ENCODE data around the gene FGF9.

The FGF9 gene

DNA sequence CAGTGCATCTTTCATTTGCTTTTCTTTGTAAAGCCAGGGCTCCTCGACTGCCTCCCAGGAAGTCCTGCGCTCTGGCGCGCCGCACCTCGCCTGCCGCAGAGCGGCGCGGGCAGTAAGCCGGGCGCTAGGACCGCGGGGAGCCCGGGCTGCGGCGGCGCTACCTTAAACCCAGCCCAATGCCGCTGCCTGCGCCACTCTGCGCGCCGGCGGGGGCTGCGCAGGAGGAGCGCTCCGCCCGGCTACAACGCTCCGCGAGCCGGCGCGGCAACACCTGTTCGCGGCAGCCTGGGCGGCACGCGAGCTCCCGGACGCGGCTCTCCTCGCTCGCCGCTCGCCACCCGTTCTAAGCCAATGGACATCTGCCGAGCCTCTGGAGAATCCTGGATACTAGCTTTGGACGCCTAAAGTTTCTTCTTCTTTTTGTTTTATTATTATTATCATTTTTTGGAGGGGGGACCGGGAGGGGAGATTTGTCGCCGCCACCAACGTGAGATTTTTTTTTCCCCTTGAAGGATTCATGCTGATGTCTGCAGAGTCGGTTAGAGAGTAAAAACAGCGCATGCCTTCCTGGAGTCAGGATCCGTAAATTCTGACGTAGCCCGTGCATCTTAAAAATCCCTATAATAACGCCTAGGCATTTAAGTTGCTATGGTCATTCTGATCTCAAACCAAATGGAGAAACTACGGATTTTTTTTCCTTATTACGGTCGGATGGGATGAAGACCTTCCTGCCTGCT is at the start of gene FGF9:
Gene FGF9, plus strand, starts transcription at position 191 of the 737 bp plus-strand sequence. CDS start 840 bp downstream, outside the sequence.
- no peak within 1 kb of the TSS; the same call in 1 of the 2 replicates for H3K27ac ChIP-seq
- no peak for TF ChIP-seq ZFX (IDR thresholded peaks at IDR 0.05; ENCODE audit: borderline replicate concordance)
- TF ChIP-seq, protein P1, sequence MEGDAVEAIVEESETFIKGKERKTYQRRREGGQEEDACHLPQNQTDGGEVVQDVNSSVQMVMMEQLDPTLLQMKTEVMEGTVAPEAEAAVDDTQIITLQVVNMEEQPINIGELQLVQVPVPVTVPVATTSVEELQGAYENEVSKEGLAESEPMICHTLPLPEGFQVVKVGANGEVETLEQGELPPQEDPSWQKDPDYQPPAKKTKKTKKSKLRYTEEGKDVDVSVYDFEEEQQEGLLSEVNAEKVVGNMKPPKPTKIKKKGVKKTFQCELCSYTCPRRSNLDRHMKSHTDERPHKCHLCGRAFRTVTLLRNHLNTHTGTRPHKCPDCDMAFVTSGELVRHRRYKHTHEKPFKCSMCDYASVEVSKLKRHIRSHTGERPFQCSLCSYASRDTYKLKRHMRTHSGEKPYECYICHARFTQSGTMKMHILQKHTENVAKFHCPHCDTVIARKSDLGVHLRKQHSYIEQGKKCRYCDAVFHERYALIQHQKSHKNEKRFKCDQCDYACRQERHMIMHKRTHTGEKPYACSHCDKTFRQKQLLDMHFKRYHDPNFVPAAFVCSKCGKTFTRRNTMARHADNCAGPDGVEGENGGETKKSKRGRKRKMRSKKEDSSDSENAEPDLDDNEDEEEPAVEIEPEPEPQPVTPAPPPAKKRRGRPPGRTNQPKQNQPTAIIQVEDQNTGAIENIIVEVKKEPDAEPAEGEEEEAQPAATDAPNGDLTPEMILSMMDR (IDR thresholded peaks at IDR 0.05): 0 out of 2 replicates have a peak, but pooled peaks have one; percentile 7

DNA sequence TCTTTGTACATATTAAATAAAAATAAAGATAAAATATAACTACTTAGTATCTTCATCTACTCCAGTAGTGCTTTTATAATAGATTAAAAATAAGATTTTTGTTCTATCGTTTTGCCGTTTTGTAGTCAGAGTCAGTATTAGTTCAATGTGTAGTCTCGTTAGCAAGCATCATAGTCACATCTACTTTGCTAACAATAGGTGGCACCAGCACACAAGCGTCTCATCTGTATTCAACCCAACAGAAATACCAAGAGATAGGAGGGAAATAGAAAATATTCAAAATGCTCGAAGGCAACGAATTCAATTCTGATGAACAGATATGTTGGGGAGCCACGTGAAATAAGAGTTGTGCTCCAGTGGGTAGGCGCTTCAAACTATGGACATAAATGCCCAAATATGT is 45.5 kb upstream of the FGF9 start:
- H3K27ac ChIP-seq: no peak overlapping the region
- TF ChIP-seq, protein P1 (IDR thresholded peaks at IDR 0.05): peak; percentile 77
- TF ChIP-seq ZFX (IDR thresholded peaks at IDR 0.05; ENCODE audit: borderline replicate concordance): no peak

DNA sequence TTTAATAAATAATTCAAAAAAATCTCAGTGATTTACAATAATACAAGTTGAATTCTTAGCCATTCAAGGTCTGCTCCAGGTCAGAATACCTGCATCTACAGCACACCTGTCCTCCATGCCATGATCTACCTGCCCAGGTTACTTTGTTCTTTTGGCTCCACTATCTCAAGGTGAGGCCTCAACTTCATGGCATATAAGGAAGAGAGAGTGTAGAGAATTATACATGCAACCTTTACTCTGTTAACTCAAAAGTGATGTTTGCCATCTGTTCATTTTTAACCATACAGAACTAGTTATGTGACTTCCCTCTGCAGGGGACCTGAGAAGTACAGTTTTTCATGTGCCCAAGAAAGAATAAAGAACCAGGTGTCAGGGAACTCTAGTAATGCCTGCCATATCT is 38.7 kb upstream of the FGF9 start:
- H3K27ac ChIP-seq: no peak overlapping the region
- TF ChIP-seq ZFX (IDR thresholded peaks at IDR 0.05; ENCODE audit: borderline replicate concordance): no peak
- TF ChIP-seq, protein P1 (IDR thresholded peaks at IDR 0.05): no peak

DNA sequence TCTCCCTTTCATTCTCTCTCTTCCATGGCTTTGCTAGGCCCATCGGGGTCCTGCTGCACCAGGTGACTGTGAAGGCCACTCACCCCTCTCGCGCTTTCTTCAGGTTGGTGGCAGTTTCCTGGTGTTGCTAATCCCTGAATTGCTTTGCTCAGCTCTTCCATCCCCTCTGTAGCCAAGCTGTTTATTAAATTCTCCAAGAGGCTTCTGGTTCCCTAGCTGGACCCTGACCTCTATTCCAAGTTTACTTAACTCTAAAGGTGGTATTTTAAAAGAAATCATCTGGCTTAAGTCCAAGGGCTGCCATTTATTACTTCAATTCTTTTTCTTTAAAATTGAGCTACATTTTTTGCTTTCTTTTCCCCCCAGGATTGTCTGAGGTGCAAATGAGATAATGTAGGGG is 34.2 kb upstream of the FGF9 start:
- TF ChIP-seq, protein P1 (IDR thresholded peaks at IDR 0.05): no peak
- TF ChIP-seq ZFX (IDR thresholded peaks at IDR 0.05; ENCODE audit: borderline replicate concordance): no peak
- no peak overlapping the region for H3K27ac ChIP-seq

DNA sequence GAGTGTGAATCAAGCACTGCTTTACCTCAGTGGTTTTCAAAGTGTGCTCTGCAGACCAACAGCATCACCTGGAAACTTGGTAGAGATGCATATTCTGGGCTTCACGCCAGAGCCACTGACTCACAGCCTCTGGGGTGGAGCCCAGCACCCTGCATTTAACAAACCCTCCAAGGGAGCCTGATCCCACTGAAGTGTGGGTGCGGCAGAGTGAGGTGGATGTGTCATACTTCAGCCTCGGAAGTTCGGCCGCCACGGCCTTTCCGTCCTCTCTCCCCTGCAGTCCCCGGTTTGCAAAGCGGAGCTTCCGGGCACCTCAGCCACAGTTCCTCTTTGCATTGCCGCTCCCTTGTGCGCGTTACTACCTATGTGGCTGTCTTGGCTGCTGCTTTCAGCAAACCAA is 33.6 kb upstream of the FGF9 start:
- TF ChIP-seq, protein P1 (IDR thresholded peaks at IDR 0.05): no peak
- TF ChIP-seq ZFX (IDR thresholded peaks at IDR 0.05; ENCODE audit: borderline replicate concordance): no peak
- H3K27ac ChIP-seq: no peak overlapping the region

DNA sequence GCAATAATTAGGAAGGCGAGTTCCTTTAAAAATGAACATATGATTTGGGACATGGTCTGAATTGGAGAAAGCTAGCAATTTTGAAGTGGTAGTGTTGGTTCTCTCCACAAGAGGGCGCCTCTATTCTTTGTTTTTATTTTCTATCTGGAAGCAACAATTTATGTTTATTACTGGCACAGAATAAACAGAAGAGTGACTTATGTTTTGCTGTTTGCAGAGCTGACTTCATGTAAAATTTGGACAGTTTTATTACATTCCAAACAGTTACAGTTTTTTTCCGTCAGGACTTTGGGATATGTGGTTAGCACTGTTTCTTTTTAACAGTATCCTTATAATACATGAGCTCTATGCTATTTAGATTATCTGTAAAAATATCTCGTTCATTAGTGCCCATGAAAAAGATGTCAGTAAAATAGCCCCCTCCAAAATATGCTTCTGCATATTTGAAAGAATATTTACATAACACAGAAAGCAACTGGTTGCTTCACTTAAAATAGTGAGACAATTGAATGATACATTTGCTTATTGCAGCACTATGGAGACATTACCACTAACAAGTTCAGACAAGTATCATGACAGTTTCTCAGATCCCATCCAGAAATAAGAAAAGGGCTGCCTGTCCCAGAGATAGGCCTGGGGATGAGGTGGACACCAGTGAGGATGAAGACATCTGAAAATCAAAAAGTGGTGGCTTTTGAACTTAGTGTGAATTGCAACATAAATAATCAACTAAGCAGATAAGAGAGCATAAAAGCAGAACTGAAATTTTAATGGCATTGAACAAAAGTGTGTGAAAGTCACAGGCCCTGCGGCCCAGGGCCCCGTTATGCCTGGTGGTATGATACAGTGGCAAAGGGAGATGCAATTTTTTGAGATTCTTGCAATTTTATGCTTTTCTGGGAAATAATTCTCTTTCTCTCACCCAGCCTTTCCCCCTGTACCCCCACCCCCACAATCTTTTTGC is 32.3 kb upstream of the FGF9 start:
- H3K27ac ChIP-seq: no peak overlapping the region
- TF ChIP-seq ZFX (IDR thresholded peaks at IDR 0.05; ENCODE audit: borderline replicate concordance): no peak
- TF ChIP-seq, protein P1 (IDR thresholded peaks at IDR 0.05): peak; percentile 83
